Erythroblast (primary cell): Measurements from ENCODE around the gene PTPRD.

Source experiments
- GATA1 ChIP-seq: IDR thresholded peaks from 2 replicates; pipeline ENCODE4 v1.6.1; 2011; ENCODE audit warnings: low read depth, mild to moderate bottlenecking, control low read depth, low read length, moderate library complexity
- POLR2A ChIP-seq: IDR thresholded peaks from 2 replicates; pipeline ENCODE4 v1.6.1; 2011; ENCODE audit warnings: mild to moderate bottlenecking, low read length

- no peak for TF ChIP-seq POLR2A
- TF ChIP-seq GATA1, result no peak
These were observed 1789.5 kb downstream of the PTPRD start for GRCh38 chr9:8823131-8823895.
